Aorta (tissue), 5 donors: ENCODE data around the gene STAG2. TPM values are rescaled to one million over a fixed set of nuclear protein-coding genes. Genes with fewer than 3 reads are reported as not detected.

Source experiments
- ATAC-seq: fragments of 200-7000 bp; cut with Tn5 transposase; one replicate; pipeline ENCODE4 v1.9.1; 2022; ENCODE audit warnings: moderate library complexity; ENCODE audit not compliant: low FRiP score
- DNase-seq, 2 donors: peaks; one replicate each; pipeline ENCODE4 v3.0.0-alpha.2; 2020
- H3K27ac ChIP-seq, 2 donors: one replicate each; pipeline ENCODE4 v1.5.1; 2013; ENCODE audit warnings: low read length in 2 of 2, mild to moderate bottlenecking in 2 of 2, moderate library complexity in 2 of 2, control low read depth in 1 of 2, inconsistent platforms in 1 of 2, low read depth in 1 of 2
- H3K27me3 ChIP-seq, 2 donors: one replicate each; pipeline ENCODE4 v1.6.1; 2013; ENCODE audit warnings: control low read depth in 1 of 2, low read length in 1 of 2, mild to moderate bottlenecking in 1 of 2, moderate library complexity in 1 of 2; ENCODE audit not compliant: insufficient read depth in 2 of 2, control insufficient read depth in 1 of 2
- H3K36me3 ChIP-seq, 2 donors: one replicate each; pipeline ENCODE4 v1.6.1; 2013; ENCODE audit warnings: control low read depth in 1 of 2, low read length in 1 of 2, mild to moderate bottlenecking in 1 of 2; ENCODE audit not compliant: insufficient read depth in 2 of 2, control insufficient read depth in 1 of 2
- H3K4me1 ChIP-seq, 2 donors: one replicate each; pipeline ENCODE4 v1.6.1; 2013; ENCODE audit warnings: low read length in 2 of 2, control low read depth in 1 of 2, mild to moderate bottlenecking in 1 of 2, moderate library complexity in 1 of 2; ENCODE audit not compliant: insufficient read depth in 2 of 2, control insufficient read depth in 1 of 2
- H3K4me3 ChIP-seq, 2 donors: one replicate each; pipeline ENCODE4 v1.5.1; 2013; ENCODE audit warnings: low read length in 2 of 2, control low read depth in 1 of 2, mild to moderate bottlenecking in 1 of 2
- H3K9me3 ChIP-seq: one replicate; pipeline ENCODE4 v1.6.1; 2013; ENCODE audit warnings: mild to moderate bottlenecking, low read length; ENCODE audit not compliant: control insufficient read depth
- WGBS, 2 donors: extraction: QIAGEN DNeasy Blood & Tissue Kit; methylation state at CpG; one replicate each; pipeline ENCODE4 v1.1.7; 2013; 5-methylcytosine and 5-hydroxymethylcytosine counted together
- intact Hi-C, 2 donors: fragments of 100-400 bp; cut with DNase I; formaldehyde crosslinking; loops; one replicate each; pipeline versions ENCODE4 v1.14.2 to v1.15.0; 2022
- polyA plus RNA-seq, 2 donors: library from polyadenylated mRNA; stranded (reverse); fragments of 200-250 nt; gene quantifications; one replicate each; pipeline ENCODE4 v1.2.3, GENCODE V29; 2013
- total RNA-seq, 2 donors: library from RNA; stranded (reverse); fragmentation: NEBNext Ultra II Directional; extraction: Animal tissue kit (Norgen Biotek cat#: 25700); gene quantifications; one replicate each; pipeline ENCODE4 v1.2.1, GENCODE V29; 2021
- donor health status: healthy with polysubstance abuse.
- donor health status: Bipolar disorder and iron deficiency.
- donor health status: DM: no; HTN: no; CAD: no.
- donor health status: DM: no; HTN: no; CAD: no.
- donor health status: DM: yes; HTN: yes; CAD: no.

STAG2 gene
- total and polyA plus RNA-seq, 4 donors: 22.2 to 78.7 (median 50.7) TPM

DNA sequence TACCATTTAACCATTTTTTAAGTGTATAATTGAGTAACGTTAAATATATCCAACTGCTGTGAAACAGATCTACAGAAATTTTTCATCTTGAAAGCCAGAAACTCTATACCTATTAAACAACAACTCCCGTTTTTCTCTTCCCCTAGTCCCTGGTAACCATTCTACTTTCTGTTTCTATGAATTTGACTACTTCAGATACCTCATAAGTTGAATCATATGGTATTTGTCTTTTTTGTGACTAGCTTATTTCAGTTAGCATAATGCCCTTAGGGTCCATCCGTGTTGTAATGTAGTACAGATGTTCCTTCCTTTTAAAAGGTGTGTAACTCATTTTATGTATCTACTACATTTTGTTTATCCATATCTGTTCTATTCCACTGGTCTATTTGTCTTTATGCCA is 48.7 kb downstream of the STAG2 start:
- no peaks in the 10 kb centered on the region for H3K9me3 ChIP-seq
- no peaks in the 10 kb centered on the region for H3K36me3 ChIP-seq
- 79 to 92% methylated on average over 3 of the region's 3 CpGs for WGBS, 2 donors
- DNase-seq (no peak), ATAC-seq (no peak)
- peaks cover 0 to 3% of the 10 kb centered on the region in 2 donors for H3K4me1 ChIP-seq
- no peak overlapping the region for H3K4me3 ChIP-seq
- no peaks in the 10 kb centered on the region for H3K27me3 ChIP-seq
- intact Hi-C loops: no loop called here
- H3K27ac ChIP-seq: no peak overlapping the region

- Histone ChIP-seq H3K36me3 (no peaks in the 10 kb centered on the region), H3K27ac (no peak overlapping the region), H3K9me3 (no peaks in the 10 kb centered on the region), H3K4me3 (no peak overlapping the region), H3K27me3 (no peaks in the 10 kb centered on the region), H3K4me1 (peaks cover 0 to 3% of the 10 kb centered on the region in 2 donors)
- ATAC-seq: no peak
- 79 to 96% methylated on average over 3 of the region's 3 CpGs for WGBS, 2 donors
- intact Hi-C loops: no loop called here
- no peak for DNase-seq
Observed at GRCh38 chrX:124010566-124010965, 49.1 kb downstream of the STAG2 start.

- Histone ChIP-seq H3K27ac (no peak overlapping the region), H3K4me3 (no peak overlapping the region), H3K9me3 (no peaks in the 10 kb centered on the region), H3K27me3 (no peaks in the 10 kb centered on the region), H3K36me3 (no peaks in the 10 kb centered on the region), H3K4me1 (peaks cover 0 to 3% of the 10 kb centered on the region in 2 donors)
- WGBS, 2 donors: 91 to 96% methylated on average over 1 of the region's 1 CpG
- ATAC-seq: no peak
- no peak for DNase-seq
- intact Hi-C loops: no loop called here
Observed at GRCh38 chrX:124015721-124016120, 54.2 kb downstream of the STAG2 start.

DNA sequence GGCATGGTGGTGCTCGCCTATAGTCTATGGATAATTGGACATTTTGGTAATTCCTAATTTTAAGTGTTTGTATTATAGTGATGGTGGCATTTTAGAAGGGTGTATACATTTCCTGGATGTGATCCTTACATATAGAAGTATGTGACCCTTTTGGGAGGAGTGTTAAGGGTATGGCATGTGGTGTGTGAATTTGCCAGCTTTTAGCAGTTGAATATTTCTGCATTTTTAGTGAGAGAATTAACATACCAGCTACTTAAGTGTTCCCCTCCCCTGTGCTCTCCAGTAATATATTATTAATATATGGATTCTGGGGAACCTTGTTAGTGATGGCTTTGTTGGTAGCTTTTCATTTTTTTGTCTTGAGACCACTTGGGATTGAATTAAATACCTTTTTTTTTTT is 55.3 kb downstream of the STAG2 start:
- Histone ChIP-seq H3K9me3 (no peaks in the 10 kb centered on the region), H3K27me3 (no peaks in the 10 kb centered on the region), H3K4me3 (no peak overlapping the region), H3K27ac (no peak overlapping the region), H3K36me3 (no peaks in the 10 kb centered on the region), H3K4me1 (peaks cover 0 to 3% of the 10 kb centered on the region in 2 donors)
- intact Hi-C loops: no loop called here
- DNase-seq (no peak), ATAC-seq (no peak)
- 58 to 95% methylated on average over 1 of the region's 1 CpG for WGBS, 2 donors

GRCh38 chrX:124018023-124018422 is 56.5 kb downstream of the STAG2 start:
- H3K27me3 ChIP-seq: no peaks in the 10 kb centered on the region
- WGBS, 2 donors: 23 to 50% methylated on average over 1 of the region's 1 CpG
- ATAC-seq: no peak
- H3K36me3 ChIP-seq: no peaks in the 10 kb centered on the region
- no peak for DNase-seq
- intact Hi-C loops: no loop called here
- H3K4me3 ChIP-seq: no peak overlapping the region
- H3K27ac ChIP-seq: no peak overlapping the region
- peaks cover 0 to 3% of the 10 kb centered on the region in 2 donors for H3K4me1 ChIP-seq
- no peaks in the 10 kb centered on the region for H3K9me3 ChIP-seq

- Histone ChIP-seq H3K9me3 (no peaks in the 10 kb centered on the region), H3K4me1 (no peaks in the 10 kb centered on the region), H3K36me3 (no peaks in the 10 kb centered on the region), H3K27ac (no peak overlapping the region), H3K27me3 (no peaks in the 10 kb centered on the region), H3K4me3 (no peak overlapping the region)
- DNase-seq (no peak), ATAC-seq (no peak)
- WGBS, 2 donors: 36 to 42% methylated on average over 3 of the region's 3 CpGs
- intact Hi-C loops: no loop called here
Observed at GRCh38 chrX:124023838-124024238, 62.3 kb downstream of the STAG2 start.

- Histone ChIP-seq H3K9me3 (no peaks in the 10 kb centered on the region), H3K4me1 (no peaks in the 10 kb centered on the region), H3K27ac (no peak overlapping the region), H3K36me3 (no peaks in the 10 kb centered on the region), H3K27me3 (no peaks in the 10 kb centered on the region), H3K4me3 (no peak overlapping the region)
- ATAC-seq (no peak), DNase-seq (no peak)
- 93 to 94% methylated on average over 1 of the region's 1 CpG for WGBS, 2 donors
- intact Hi-C loops: no loop called here
Observed at GRCh38 chrX:124026529-124026928, 65.0 kb downstream of the STAG2 start.

- intact Hi-C loops: no loop called here
- H3K27ac ChIP-seq: no peak overlapping the region
- no peaks in the 10 kb centered on the region for H3K4me1 ChIP-seq
- no peaks in the 10 kb centered on the region for H3K27me3 ChIP-seq
- no peaks in the 10 kb centered on the region for H3K9me3 ChIP-seq
- no peak overlapping the region for H3K4me3 ChIP-seq
- DNase-seq (no peak), ATAC-seq (no peak)
- WGBS, 2 donors: 74 to 94% methylated on average over 3 of the region's 3 CpGs
- H3K36me3 ChIP-seq: no peaks in the 10 kb centered on the region
Observed at GRCh38 chrX:124028182-124028581, 66.7 kb downstream of the STAG2 start.

DNA sequence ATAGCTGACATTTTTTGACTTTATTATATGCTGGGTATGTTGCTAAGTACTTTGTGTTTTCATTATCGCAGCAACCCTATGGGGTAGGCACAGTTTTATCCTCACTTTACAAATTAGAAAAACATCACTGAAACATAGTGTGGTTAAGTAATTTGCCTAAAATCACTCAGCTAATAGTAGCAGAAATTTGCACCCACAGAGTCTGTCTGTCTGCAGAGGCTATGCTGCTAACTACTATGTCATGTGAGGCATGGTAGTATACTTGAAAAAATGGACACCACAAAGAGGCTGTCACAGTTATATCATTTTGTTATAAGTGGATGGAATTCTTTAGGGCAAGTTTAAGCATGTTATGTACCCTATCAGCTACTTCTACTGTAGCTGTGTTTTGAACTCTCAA is 69.0 kb downstream of the STAG2 start:
- Histone ChIP-seq H3K9me3 (no peaks in the 10 kb centered on the region), H3K4me3 (no peak overlapping the region), H3K36me3 (no peaks in the 10 kb centered on the region), H3K4me1 (no peaks in the 10 kb centered on the region), H3K27ac (no peak overlapping the region), H3K27me3 (no peaks in the 10 kb centered on the region)
- 62 to 64% methylated on average over 1 of the region's 1 CpG for WGBS, 2 donors
- no peak for DNase-seq
- intact Hi-C loops: no loop called here
- ATAC-seq: no peak
